Keratinocyte (primary cell): ENCODE results near the gene PCYT1B.

ENCODE experiments used
- CTCF ChIP-seq, 3 experiments: IDR thresholded peaks in 1 of 3; conservative IDR thresholded peaks in 1 of 3; optimal IDR thresholded peaks in 1 of 3; 2 replicates in 2 of 3; 3 replicates in 1 of 3; pipeline versions ENCODE3 to v1.5.1; 2011; ENCODE audit warnings: low read length in 3 of 3, mild to moderate bottlenecking in 3 of 3, moderate library complexity in 2 of 3, control low read depth in 1 of 3, inconsistent platforms in 1 of 3; ENCODE audit not compliant: insufficient read depth in 2 of 3; ENCODE audit errors: extremely low read depth in 1 of 3
- EZH2 ChIP-seq: IDR thresholded peaks from one replicate; pipeline ENCODE4 v1.6.1; 2012; ENCODE audit warnings: inconsistent platforms, mild to moderate bottlenecking, low read length, moderate library complexity

- TF ChIP-seq CTCF (optimal IDR thresholded peaks at IDR 0.05 in 1 of 3, IDR thresholded peaks at IDR 0.05 in 1 of 3, conservative IDR thresholded peaks at IDR 0.05 in 1 of 3; ENCODE audit: extremely low read depth in 1 of 3, insufficient read depth in 2 of 3, low read length in 3 of 3) (no peak), EZH2 (no peak)
These were observed 35.7 kb upstream of the PCYT1B start for GRCh38 chrX:24682739-24683432.
